Measurements from ENCODE around the gene PHOX2B. TPM values are rescaled to one million over a fixed set of nuclear protein-coding genes. Genes with fewer than 3 reads are reported as not detected.

Gene PHOX2B
- total and polyA plus RNA-seq, 4 donors, result not detected

DNA sequence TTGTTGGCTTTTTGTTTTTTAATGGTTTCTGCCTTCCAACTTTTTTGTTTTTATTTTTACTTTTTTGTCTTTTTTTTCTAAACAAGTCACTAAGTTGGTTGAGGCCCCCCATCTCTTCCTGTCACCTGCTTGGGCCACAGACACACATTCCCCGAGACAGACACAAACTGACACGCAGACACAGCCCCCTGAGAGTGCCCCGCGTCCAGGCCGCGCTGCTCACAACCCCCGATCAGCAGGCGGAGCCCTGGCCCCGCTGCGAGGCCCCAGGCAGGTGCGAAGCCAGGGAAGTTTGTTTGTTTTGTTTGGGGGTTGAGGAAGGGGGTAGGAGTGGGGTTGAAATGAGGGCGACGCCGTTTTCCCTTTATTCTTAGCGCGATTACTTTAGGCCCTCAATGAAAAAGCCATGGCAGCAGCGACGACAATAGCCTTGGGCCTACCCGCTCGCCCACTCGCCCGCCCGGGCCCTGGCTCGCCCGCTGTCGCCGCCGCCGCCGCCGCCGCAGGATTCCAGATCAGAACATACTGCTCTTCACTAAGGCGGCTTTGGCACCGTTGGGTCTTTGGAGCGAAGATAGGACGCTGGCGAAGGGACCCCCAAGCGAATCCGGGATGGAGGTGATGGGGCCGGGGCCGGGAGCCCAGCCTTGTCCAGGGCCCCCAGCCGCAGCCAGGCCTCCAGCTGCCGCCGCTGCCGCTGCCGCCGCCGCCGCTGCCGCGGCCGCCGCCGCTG lies 3.1 kb downstream of the PHOX2B start (continued):
- TF ChIP-seq, protein P1, sequence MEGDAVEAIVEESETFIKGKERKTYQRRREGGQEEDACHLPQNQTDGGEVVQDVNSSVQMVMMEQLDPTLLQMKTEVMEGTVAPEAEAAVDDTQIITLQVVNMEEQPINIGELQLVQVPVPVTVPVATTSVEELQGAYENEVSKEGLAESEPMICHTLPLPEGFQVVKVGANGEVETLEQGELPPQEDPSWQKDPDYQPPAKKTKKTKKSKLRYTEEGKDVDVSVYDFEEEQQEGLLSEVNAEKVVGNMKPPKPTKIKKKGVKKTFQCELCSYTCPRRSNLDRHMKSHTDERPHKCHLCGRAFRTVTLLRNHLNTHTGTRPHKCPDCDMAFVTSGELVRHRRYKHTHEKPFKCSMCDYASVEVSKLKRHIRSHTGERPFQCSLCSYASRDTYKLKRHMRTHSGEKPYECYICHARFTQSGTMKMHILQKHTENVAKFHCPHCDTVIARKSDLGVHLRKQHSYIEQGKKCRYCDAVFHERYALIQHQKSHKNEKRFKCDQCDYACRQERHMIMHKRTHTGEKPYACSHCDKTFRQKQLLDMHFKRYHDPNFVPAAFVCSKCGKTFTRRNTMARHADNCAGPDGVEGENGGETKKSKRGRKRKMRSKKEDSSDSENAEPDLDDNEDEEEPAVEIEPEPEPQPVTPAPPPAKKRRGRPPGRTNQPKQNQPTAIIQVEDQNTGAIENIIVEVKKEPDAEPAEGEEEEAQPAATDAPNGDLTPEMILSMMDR (IDR thresholded peaks at IDR 0.05; ENCODE audit: low read depth, low read length, missing input control), result no peak
- no peak for TF ChIP-seq SP1 (IDR thresholded peaks at IDR 0.05)
- no peak for TF ChIP-seq FOXA1 (IDR thresholded peaks at IDR 0.05)

DNA sequence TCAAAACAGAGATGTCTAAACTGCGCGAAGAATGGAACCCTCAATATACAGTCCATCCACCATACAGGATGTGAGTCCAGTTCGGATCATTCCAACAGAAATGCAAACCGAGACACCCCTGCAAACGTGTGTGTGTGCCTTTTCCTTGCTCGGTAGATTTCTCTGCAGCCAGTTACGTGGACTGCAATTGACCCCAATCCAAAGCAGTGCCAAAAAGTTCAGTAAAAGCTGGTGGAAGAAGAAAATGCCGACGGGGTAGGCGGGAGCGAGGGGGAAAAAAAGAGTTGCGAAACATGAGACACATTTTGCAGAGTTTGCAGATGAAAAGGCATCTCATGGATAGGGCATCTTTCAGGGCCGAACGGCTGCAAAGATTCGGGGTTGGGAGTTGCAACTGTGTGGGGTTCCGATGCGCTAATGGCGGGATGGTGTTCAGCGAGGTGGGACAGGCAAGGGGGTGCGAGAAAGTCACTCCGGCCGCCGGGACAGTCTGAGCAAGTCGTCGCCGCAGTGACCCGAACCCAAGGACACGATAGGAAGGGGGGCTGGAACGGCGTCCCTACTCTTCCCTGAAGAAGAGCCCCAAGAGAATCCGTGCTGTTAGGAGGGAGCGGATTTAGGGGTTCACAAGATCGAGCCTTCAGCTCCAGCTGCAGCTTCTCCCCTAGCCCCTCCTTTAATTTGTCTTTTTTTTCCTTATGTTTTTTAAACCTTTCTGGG lies 3.8 kb downstream of the PHOX2B start:
- no peak for DNase-seq (ENCODE audit: low spot score)
- H3K27ac ChIP-seq (ENCODE audit: low read depth in 1 of 2, low read length in 2 of 2), result no peak overlapping the region
- peaks cover 6 to 37% (median 22%) of the 10 kb centered on the region in 4 donors for H3K27me3 ChIP-seq (ENCODE audit: control insufficient read depth in 4 of 4, insufficient read depth in 4 of 4, low read length in 3 of 4)
- H3K36me3 ChIP-seq (ENCODE audit: control insufficient read depth in 4 of 4, insufficient read depth in 3 of 4, low read depth in 1 of 4, low read length in 3 of 4), result no peaks in the 10 kb centered on the region
- H3K4me1 ChIP-seq (ENCODE audit: control insufficient read depth in 4 of 4, insufficient read depth in 4 of 4, low read length in 3 of 4), result peaks cover 4 to 18% (median 9%) of the 10 kb centered on the region in 4 donors
- H3K9ac ChIP-seq (ENCODE audit: low read depth in 1 of 2, low read length in 2 of 2), result no peak overlapping the region
- no peak overlapping the region for H3K4me3 ChIP-seq (ENCODE audit: low read depth in 1 of 3, low read length in 3 of 3)
- 9% methylated on average over 33 of the region's 33 CpGs for WGBS
- no peak for TF ChIP-seq GABPA (IDR thresholded peaks at IDR 0.05 in 1 of 2, conservative IDR thresholded peaks at IDR 0.05 in 1 of 2)
- TF ChIP-seq NR2F2 (IDR thresholded peaks at IDR 0.05), result no peak
- TF ChIP-seq EGR1 (IDR thresholded peaks at IDR 0.05; ENCODE audit: low read depth in 2 of 2), result no peak
- TF ChIP-seq FOXA1 (IDR thresholded peaks at IDR 0.05), result no peak
- no peak for TF ChIP-seq REST (IDR thresholded peaks at IDR 0.05)
- TF ChIP-seq HNF4A (conservative IDR thresholded peaks at IDR 0.05), result no peak
- H3K9me3 ChIP-seq (ENCODE audit: control insufficient read depth in 4 of 4, low read length in 3 of 4), result peaks cover 0 to 5% (median 1%) of the 10 kb centered on the region in 4 donors

GRCh38 chr4:41741354-41741753 lies 7.2 kb downstream of the PHOX2B start:
- Histone ChIP-seq H3K9me3 (ENCODE audit: control insufficient read depth in 4 of 4, low read length in 3 of 4) (peaks cover 0 to 5% (median 1%) of the 10 kb centered on the region in 4 donors), H3K27me3 (ENCODE audit: control insufficient read depth in 4 of 4, insufficient read depth in 4 of 4, low read length in 3 of 4) (peaks cover 0 to 21% (median 4%) of the 10 kb centered on the region in 4 donors), H3K4me1 (ENCODE audit: control insufficient read depth in 4 of 4, insufficient read depth in 4 of 4, low read length in 3 of 4) (peaks cover 0 to 4% (median 2%) of the 10 kb centered on the region in 4 donors), H3K36me3 (ENCODE audit: control insufficient read depth in 4 of 4, insufficient read depth in 3 of 4, low read depth in 1 of 4, low read length in 3 of 4) (no peaks in the 10 kb centered on the region), H3K9ac (ENCODE audit: low read depth in 1 of 2, low read length in 2 of 2) (no peak overlapping the region), H3K4me3 (ENCODE audit: low read depth in 1 of 3, low read length in 3 of 3) (no peak overlapping the region), H3K27ac (ENCODE audit: low read depth in 1 of 2, low read length in 2 of 2) (no peak overlapping the region)
- no peak for DNase-seq (ENCODE audit: low spot score)
- 56% methylated on average over 2 of the region's 2 CpGs for WGBS
- no peak for TF ChIP-seq RXRA (IDR thresholded peaks at IDR 0.05)
- TF ChIP-seq NR2F2 (IDR thresholded peaks at IDR 0.05), result no peak
- TF ChIP-seq JUND (IDR thresholded peaks at IDR 0.05), result no peak
- TF ChIP-seq EGR1 (IDR thresholded peaks at IDR 0.05; ENCODE audit: low read depth in 2 of 2), result no peak
- no peak for TF ChIP-seq MAX (IDR thresholded peaks at IDR 0.05)
- TF ChIP-seq RAD21 (IDR thresholded peaks at IDR 0.05), result no peak
- no peak for TF ChIP-seq FOXA1 (IDR thresholded peaks at IDR 0.05)
- TF ChIP-seq, protein P1 (IDR thresholded peaks at IDR 0.05; ENCODE audit: low read depth, low read length, missing input control), result no peak
- TF ChIP-seq HNF4G (IDR thresholded peaks at IDR 0.05), result no peak
- no peak for TF ChIP-seq ZBTB33 (IDR thresholded peaks at IDR 0.05)
- no peak for TF ChIP-seq YY1 (IDR thresholded peaks at IDR 0.05)
- no peak for TF ChIP-seq SP1 (IDR thresholded peaks at IDR 0.05)
- TF ChIP-seq TAF1 (conservative IDR thresholded peaks at IDR 0.05), result no peak
- TF ChIP-seq FOXA2 (IDR thresholded peaks at IDR 0.05), result no peak
- TF ChIP-seq GABPA (IDR thresholded peaks at IDR 0.05 in 1 of 2, conservative IDR thresholded peaks at IDR 0.05 in 1 of 2), result no peak

Data from liver (tissue), 9 donors.